GM12865 (cell line): ENCODE results near the gene TMPO.
"Not testable (repeated sequence)": the region's sequence is repeated elsewhere in the genome, so short reads cannot be mapped to it uniquely, and the experiment has no call there.

Experiments
- DNase-seq: peaks from one replicate; pipeline ENCODE4 v3.0.0; 2010; ENCODE audit warnings: low read depth
- H3K4me3 ChIP-seq: 2 replicates; pipeline ENCODE4 v1.5.1; 2011; ENCODE audit warnings: mild to moderate bottlenecking, low read depth, low read length, control low read depth
- CTCF ChIP-seq: IDR thresholded peaks from 2 replicates; pipeline ENCODE4 v1.5.1; 2011; ENCODE audit warnings: low read length, control low read depth, low read depth, inconsistent platforms; ENCODE audit not compliant: insufficient read depth; ENCODE audit errors: missing control alignments

The TMPO gene

DNA sequence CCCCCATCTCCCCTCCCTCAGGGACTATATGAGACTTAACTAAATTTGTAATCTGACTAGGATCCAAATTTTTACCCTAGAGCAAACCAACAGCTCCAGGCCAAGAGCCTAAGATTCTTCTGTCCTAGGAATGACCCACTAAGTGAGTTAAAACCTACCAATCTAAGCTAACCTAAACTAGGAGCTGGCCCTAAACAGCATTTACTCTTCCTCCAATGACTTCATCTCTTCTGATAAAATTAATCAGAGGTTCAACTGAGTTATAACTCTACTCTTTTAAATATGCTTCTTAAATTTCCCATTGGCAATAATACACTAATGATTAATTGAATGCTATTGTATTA lies 39.9 kb upstream of the TMPO start:
- H3K4me3 ChIP-seq, result no peak overlapping the region
- TF ChIP-seq CTCF, result no peak
- no peak for DNase-seq

DNA sequence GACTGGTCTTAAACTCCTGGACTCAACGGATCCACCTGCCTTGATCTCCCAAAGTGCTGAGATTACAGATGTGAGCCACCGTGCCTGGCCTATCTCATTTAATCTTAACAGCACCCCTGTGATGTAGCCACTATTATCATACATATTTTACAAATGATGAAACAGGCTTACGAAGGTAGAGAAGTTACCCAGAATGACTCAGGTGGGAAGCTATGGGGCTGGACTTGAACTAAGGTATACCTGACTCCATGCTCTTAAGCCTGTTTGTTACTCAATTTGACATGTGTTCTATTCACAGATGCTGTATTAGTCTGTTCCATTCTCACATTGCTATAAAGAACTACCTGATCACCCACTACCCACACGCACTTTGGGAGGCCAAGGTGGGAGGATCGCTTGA lies 36.8 kb upstream of the TMPO start:
- no peak for TF ChIP-seq CTCF
- no peak overlapping the region for H3K4me3 ChIP-seq
- no peak for DNase-seq

DNA sequence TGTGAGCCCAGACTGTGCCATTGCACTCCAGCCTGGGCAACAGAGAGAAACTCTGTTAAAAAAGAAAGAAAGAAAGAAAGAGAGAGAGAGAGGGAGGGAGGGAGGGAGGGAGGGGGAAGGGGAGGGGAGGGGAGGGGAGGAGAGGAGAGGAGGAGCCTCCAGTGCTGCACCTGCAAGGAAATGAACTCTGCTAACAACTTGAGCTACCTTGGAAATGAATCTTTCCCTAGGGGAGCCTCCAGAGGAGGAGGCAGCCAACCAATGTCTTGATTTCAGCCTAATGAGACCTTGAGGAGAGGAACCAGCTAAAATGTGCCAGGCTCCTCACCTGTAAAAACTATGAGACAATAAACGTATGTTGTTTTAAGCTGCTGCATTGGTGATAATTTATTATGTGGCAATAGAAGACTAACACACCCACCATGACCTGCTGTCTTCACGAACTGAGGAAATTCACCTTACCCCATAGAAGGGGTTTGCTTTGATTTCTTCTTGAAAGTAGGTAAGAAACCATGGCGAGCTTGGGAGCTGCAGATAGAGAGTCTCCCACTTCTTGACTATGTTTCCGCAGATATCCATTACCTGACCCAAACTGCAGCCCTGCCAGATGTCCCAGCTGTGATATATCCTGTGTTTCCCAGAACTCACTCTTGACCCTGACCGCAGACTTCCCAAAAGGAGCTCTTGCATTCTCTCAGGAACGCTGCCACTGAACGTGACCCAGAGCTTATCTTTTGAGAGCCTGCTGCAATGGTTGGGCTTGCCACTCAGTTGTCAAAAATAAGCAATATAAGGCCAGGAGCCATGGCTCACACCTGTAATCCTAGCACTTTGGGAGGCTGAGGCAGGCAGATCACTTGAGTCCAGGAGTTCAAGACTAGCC lies 31.5 kb upstream of the TMPO start:
- no peak for DNase-seq
- TF ChIP-seq CTCF, result no peak
- no peak overlapping the region for H3K4me3 ChIP-seq

DNA sequence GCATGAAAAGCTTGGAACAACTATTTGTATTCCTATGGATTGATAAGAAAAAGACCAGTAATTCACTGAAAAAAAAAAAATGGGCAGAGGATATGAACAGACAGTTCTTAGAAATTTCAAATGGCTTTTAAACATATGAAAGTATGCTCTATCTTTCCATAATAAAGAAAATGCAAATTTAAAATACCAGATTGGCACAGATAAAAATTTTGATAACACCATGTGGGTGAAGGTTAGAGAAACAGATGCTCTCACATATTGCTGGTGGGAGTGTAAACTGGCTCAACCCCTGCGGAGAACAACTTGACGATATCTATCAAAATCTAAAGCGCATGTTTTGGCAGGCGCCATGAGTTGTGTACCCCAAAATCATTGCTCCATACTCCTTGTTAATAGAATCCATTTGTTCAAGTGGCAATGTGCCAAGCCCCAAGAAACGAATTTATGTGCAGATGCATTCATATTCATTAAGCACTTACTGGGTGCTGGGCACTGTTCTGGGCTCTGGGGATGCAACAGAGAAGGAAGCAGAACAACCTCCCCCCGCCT lies 29.5 kb upstream of the TMPO start:
- no peak overlapping the region for H3K4me3 ChIP-seq
- TF ChIP-seq CTCF, result no peak
- DNase-seq, result no peak

GRCh38 chr12:98488416-98488815 lies 27.0 kb upstream of the TMPO start:
- DNase-seq, H3K4me3 ChIP-seq: not testable (repeated sequence)

DNA sequence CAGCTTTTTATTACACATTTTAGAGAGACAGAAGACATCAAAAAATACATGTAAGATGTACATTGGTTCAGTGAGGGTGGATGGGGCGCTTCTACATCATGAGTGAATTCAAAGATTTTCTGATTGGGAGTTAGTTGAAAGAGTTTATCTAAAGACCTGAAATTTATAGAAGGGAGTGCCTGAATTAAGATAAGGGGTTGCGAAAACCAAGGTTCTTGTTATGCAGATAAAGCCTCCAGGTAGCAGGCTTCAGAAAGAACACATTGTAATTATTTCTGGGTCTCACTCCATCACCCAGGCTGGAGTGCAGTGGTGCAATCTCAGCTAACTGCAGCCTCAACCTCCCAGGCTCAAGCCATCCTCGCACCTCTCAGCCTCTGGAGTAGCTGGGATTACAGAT lies 26.2 kb upstream of the TMPO start:
- no peak for TF ChIP-seq CTCF
- no peak overlapping the region for H3K4me3 ChIP-seq
- no peak for DNase-seq

DNA sequence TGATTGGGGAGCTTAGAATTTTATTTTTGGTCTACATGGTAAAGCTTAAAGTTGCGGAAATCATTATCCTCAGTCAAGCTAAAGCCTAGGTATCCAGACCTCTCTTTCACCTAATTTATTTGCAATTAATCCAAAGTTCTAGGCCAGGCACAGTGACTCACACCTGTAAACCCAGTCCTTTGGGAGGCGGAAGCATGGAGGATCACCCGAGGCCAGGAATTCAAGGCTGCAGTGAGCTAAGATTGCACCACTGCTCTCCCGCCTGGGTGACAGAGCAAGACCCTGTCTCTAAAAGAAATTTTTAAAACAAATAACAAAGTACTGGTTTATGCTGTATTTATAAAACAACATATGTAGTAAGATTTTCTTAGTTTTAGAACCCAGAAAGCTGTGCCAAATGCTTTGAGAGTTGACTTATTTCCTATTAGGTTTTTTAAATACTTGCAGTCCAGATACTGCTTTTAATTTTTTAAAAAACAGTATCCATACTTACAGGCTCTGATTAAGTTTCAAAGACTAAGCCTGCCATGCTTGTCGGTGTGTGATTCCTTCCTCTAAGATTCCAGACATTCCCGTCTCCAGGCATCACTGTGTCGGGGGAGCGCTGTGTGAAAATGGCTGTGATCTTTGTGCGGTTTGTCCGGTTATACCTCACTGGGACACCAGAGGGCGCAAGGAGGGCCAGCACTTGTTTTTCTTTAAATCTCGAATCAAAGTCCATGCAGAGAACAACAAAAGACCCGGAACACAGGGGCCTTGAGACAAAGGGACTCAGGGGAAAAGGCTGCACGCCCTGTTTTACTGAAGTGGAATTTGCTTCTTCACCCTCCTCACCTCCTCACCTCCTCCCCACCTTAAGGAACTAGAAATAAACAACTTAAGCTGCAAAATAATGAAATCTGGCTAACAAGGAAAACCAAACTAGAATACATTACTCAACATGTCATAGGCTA lies 24.6 kb upstream of the TMPO start:
- TF ChIP-seq CTCF, result peak; percentile 87
- DNase-seq, result peak; percentile 86
- no peak overlapping the region for H3K4me3 ChIP-seq
